ENCODE results near the gene MVB12A. TPM values are rescaled to one million over a fixed set of nuclear protein-coding genes. Genes with fewer than 3 reads are reported as not detected.

Gene MVB12A
- total and polyA plus RNA-seq, 9 of the 15 experiments (the other 6 are each of a cell fraction or from before 2014, with no cell fraction given), result 1.2 to 46.2 (median 22.4) TPM

DNA sequence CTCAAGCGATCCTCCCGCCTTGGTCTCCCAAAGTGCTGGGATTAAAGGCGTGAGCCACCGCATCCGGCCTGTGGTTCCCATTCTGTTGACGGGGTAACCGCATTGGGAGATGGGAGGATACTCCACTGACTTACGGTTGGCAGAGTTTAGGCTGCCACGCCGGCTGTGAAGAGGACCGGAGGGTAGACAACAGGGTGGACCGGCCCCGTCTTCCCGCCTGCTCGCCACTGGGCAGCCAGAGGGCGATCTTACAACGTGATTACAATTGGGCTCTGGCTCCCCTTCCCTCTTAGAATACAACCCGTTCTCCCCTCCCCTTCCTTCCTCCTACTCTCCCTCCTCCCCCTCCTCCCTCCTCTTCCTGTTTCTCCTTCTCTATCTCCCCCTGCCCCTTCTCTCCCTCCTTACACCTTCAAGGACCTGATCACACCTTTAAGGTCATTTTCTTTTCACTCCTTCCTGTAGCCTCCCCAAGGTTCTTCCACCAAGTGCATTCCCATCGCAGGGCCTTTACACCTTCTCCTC, 24.9 kb upstream of the MVB12A start (continued):
- TF ChIP-seq HCFC1 (IDR thresholded peaks at IDR 0.05; ENCODE audit: low read depth, low read length) (no peak), CC2D1A (IDR thresholded peaks at IDR 0.05) (peak; percentile 96), SLC30A9 (CRISPR knock-in tag; IDR thresholded peaks at IDR 0.05) (no peak), L3MBTL2 (IDR thresholded peaks at IDR 0.05) (0 out of 2 replicates have a peak, but pooled peaks have one; percentile 15), DPF2 (IDR thresholded peaks at IDR 0.05) (peak; percentile 79), FOXK1 (CRISPR knock-in tag; IDR thresholded peaks at IDR 0.05; ENCODE audit: borderline replicate concordance) (peak; percentile 60; the same call in 1 of the 2 replicates), NR2C2 (CRISPR knock-in tag; IDR thresholded peaks at IDR 0.05) (0 out of 2 replicates have a peak, but pooled peaks have one; percentile 20), NR2C2 (tag; IDR thresholded peaks at IDR 0.05) (no peak), POLR2B (IDR thresholded peaks at IDR 0.05; ENCODE audit: low read depth, partially characterized antibody) (peak; percentile 66), BCOR (IDR thresholded peaks at IDR 0.05) (peak; percentile 100), EHMT2 (IDR thresholded peaks at IDR 0.05) (peak; percentile 66; the same call in 1 of the 2 replicates), MAZ (CRISPR knock-in tag; conservative IDR thresholded peaks at IDR 0.05 in 1 of 2, IDR thresholded peaks at IDR 0.05 in 1 of 2) (peak; percentile 41 to 81; a peak in 3 of 4 replicates)
- TF ChIP-seq, protein P1, sequence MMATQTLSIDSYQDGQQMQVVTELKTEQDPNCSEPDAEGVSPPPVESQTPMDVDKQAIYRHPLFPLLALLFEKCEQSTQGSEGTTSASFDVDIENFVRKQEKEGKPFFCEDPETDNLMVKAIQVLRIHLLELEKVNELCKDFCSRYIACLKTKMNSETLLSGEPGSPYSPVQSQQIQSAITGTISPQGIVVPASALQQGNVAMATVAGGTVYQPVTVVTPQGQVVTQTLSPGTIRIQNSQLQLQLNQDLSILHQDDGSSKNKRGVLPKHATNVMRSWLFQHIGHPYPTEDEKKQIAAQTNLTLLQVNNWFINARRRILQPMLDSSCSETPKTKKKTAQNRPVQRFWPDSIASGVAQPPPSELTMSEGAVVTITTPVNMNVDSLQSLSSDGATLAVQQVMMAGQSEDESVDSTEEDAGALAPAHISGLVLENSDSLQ (IDR thresholded peaks at IDR 0.05), result peak; percentile 75
- TF ChIP-seq, protein P2, sequence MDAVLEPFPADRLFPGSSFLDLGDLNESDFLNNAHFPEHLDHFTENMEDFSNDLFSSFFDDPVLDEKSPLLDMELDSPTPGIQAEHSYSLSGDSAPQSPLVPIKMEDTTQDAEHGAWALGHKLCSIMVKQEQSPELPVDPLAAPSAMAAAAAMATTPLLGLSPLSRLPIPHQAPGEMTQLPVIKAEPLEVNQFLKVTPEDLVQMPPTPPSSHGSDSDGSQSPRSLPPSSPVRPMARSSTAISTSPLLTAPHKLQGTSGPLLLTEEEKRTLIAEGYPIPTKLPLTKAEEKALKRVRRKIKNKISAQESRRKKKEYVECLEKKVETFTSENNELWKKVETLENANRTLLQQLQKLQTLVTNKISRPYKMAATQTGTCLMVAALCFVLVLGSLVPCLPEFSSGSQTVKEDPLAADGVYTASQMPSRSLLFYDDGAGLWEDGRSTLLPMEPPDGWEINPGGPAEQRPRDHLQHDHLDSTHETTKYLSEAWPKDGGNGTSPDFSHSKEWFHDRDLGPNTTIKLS (IDR thresholded peaks at IDR 0.05; ENCODE audit: borderline replicate concordance, low read depth), result peak; percentile 95
- TF ChIP-seq, protein P3, sequence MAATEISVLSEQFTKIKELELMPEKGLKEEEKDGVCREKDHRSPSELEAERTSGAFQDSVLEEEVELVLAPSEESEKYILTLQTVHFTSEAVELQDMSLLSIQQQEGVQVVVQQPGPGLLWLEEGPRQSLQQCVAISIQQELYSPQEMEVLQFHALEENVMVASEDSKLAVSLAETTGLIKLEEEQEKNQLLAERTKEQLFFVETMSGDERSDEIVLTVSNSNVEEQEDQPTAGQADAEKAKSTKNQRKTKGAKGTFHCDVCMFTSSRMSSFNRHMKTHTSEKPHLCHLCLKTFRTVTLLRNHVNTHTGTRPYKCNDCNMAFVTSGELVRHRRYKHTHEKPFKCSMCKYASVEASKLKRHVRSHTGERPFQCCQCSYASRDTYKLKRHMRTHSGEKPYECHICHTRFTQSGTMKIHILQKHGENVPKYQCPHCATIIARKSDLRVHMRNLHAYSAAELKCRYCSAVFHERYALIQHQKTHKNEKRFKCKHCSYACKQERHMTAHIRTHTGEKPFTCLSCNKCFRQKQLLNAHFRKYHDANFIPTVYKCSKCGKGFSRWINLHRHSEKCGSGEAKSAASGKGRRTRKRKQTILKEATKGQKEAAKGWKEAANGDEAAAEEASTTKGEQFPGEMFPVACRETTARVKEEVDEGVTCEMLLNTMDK (IDR thresholded peaks at IDR 0.05; ENCODE audit: borderline replicate concordance, insufficient read depth, low read depth, low read length, poor library complexity, severe bottlenecking), result peak; percentile 62
- TF ChIP-seq, protein P4, sequence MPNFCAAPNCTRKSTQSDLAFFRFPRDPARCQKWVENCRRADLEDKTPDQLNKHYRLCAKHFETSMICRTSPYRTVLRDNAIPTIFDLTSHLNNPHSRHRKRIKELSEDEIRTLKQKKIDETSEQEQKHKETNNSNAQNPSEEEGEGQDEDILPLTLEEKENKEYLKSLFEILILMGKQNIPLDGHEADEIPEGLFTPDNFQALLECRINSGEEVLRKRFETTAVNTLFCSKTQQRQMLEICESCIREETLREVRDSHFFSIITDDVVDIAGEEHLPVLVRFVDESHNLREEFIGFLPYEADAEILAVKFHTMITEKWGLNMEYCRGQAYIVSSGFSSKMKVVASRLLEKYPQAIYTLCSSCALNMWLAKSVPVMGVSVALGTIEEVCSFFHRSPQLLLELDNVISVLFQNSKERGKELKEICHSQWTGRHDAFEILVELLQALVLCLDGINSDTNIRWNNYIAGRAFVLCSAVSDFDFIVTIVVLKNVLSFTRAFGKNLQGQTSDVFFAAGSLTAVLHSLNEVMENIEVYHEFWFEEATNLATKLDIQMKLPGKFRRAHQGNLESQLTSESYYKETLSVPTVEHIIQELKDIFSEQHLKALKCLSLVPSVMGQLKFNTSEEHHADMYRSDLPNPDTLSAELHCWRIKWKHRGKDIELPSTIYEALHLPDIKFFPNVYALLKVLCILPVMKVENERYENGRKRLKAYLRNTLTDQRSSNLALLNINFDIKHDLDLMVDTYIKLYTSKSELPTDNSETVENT (CRISPR knock-in tag; IDR thresholded peaks at IDR 0.05), result peak; percentile 73; the same call in 1 of the 2 replicates
- TF ChIP-seq, protein P5, sequence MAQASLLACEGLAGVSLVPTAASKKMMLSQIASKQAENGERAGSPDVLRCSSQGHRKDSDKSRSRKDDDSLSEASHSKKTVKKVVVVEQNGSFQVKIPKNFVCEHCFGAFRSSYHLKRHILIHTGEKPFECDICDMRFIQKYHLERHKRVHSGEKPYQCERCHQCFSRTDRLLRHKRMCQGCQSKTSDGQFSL (CRISPR knock-in tag; IDR thresholded peaks at IDR 0.05), result peak; percentile 69
- TF ChIP-seq, protein P5 (tag; IDR thresholded peaks at IDR 0.05), result no peak
- TF ChIP-seq, protein P6, sequence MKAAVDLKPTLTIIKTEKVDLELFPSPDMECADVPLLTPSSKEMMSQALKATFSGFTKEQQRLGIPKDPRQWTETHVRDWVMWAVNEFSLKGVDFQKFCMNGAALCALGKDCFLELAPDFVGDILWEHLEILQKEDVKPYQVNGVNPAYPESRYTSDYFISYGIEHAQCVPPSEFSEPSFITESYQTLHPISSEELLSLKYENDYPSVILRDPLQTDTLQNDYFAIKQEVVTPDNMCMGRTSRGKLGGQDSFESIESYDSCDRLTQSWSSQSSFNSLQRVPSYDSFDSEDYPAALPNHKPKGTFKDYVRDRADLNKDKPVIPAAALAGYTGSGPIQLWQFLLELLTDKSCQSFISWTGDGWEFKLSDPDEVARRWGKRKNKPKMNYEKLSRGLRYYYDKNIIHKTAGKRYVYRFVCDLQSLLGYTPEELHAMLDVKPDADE (conservative IDR thresholded peaks at IDR 0.05; ENCODE audit: control insufficient read depth, low read depth, low read length), result 0 out of 2 replicates have a peak, but pooled peaks have one; percentile 27
